NCI-H524 (cell line): ENCODE data around the gene ELANE.
"Not testable (repeated sequence)": the region's sequence is repeated elsewhere in the genome, so short reads cannot be mapped to it uniquely, and the experiment has no call there.

ENCODE experiments used
- DNase-seq, 2 experiments: peaks; one replicate each; lab custom pipeline; 2025; lab: John Stamatoyannopoulos, UW

Gene ELANE

DNA sequence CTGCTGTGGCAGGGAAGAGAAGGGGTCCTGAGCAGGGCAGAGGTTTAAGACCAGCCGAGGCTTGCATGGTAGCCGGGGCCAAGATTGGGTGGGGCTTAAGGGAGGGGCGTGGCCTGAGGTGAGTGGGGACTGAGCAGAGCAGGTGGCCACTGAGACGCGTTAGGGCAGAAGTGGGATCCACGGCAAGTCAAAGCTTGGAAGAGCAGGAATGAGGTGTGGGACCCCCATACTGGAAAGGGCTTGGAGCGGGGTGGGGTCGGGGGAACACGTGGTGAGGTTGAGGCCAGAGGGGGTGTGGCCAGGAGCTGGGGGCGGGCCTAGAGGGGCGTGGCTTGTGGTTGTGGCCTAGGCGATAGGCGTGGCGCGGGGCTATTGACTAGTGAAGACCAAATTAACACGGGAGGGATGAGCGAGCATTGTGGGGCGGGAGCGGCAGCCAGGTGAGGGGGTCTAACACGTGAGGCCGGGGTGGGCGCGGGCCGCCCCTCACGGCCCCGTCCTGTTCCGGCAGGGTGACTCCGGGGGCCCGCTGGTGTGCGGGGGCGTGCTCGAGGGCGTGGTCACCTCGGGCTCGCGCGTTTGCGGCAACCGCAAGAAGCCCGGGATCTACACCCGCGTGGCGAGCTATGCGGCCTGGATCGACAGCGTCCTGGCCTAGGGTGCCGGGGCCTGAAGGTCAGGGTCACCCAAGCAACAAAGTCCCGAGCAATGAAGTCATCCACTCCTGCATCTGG, 10.6 kb downstream of the ELANE start:
- DNase-seq = peak; percentile 37 to 73

DNA sequence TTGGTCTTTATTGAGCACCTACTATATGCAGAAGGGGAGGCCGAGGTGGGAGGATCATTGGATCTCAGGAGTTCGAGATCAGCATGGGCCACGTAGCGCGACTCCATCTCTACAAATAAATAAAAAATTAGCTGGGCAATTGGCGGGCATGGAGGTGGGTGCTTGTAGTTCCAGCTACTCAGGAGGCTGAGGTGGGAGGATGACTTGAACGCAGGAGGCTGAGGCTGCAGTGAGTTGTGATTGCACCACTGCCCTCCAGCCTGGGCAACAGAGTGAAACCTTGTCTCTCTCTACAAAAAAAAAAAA, 11.2 kb downstream of the ELANE start:
- DNase-seq = no peak

GRCh38 chr19:866769-867300, 14.7 kb downstream of the ELANE start:
- DNase-seq = no peak

- no peak for DNase-seq
Measured at GRCh38 chr19:867301-867793, 15.2 kb downstream of the ELANE start.

GRCh38 chr19:867855-868457, 15.9 kb downstream of the ELANE start:
- no peak for DNase-seq

GRCh38 chr19:868458-869244, 16.5 kb downstream of the ELANE start:
- no peak for DNase-seq

DNA sequence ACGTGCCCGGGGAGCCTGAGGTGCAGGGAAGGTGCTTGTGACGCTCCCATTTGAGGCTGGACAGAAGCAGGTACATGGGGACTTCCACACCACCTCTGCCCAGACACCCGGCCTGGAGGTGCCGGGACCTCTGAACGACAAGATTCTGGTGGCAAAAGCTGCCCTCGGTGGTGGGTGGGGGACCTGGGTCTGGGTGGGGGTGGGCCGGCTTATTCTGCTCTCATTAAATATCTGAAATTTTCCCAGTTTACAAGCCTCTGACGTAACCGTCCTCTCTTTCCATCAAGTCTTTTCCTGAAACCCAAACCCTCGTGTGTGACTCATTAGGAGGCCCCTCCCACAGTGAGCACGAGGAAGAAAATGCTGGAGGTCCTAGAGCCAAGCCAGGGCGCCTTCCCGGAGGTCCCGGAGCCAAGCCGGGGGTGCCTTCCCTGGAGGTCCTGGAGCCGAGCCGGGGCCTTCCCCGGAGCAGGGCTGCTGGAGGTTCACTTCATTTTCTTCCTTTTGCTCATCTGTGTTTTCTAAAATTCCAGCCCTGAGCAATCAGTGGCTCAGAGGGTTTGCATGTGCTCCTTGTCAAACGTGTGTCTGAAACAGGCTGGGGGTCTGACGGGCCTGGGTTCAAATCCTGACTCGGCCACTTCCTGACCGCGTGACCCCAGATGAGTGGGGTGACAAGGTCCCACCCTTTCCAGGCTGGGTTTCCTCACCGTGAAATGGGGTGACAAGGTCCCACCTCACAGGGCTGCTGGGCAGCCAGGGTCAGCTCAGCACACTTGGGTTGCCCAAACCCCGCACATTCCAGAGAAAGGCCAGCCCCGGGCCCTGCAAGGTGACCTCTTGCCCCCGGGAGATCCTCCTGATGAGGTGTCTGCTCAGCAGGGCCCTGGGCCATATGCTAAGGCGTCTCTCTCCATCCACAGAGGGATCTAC, 17.4 kb downstream of the ELANE start:
- DNase-seq = no peak

DNA sequence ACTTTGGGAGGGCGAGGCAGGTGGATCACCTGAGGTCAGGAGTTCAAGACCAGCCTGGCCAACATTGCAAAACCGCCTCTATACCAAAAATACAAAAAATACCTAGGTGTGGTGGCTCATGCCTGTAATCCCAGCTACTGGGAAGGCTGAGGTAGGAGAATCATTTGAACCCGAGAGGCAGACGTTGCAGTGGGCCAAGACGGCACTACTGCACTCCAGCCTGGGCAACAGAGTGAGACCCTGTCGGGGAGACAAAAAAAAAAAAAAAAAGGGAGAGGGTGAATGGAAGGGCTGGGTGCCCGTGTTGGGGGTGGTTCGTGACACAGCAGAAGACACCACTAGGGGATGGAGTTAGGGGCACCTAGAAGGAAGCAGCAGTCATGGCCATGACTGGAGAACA, 18.2 kb downstream of the ELANE start:
- no peak for DNase-seq

DNA sequence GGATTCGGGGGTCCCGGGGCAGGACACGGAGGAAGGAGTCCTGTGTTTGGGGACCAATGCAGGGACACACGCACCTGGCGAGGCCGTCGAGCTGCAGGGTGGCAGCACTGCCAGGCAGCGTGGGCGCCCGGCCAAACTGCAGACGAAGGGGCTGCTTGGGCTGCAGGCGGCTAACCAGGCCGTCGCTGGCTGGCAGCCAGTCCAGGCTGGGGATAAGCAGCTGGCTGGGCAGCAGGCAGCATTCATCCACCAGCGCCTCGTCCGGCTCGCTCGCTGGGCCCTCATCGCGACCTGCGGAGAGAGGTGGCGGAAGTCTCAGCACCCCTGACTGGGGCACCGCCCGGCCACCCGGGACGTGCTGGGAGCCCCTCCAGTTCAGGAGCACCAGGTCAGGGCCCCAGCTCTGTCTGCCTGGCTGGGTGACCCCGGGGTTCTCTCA, 18.9 kb downstream of the ELANE start:
- DNase-seq = no peak

DNA sequence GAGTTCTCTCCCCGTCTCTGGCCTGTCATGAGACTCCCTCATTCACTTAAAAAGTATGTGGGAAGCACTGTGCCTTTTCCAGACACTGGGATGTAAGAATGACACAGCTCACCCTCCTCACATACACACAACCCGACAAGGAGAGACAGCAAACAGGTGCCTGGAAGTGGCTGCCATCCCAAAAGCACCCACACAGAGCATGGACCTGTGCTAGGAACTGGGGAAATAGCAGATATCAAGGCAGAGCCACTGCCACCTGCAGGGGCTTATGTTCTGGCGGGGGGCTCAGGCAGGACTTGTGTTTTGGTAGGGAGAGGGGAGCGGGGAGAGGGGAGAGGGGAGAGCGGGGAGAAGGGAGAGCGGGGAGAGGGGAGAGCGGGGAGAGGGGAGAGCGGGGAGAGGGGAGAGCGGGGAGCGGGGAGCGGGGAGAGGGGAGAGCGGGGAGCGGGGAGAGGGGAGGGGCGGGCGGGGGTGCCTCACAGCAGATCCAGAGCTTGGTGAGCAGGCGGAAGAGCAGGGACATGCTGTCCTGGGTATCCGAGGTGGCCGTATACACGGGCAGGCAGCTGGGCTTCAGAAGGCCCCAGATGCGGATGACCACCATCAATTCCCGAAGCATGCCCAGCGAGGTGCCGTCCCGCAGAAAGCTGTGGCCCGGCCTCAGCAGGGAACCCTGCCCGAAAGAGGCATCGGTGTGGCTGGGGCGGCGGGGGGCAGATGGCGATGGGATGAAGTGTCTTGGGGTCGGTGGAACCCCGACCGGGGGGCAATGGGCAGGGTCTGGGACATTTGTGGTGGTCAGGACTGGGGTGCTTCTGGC, 19.6 kb downstream of the ELANE start:
- DNase-seq = no peak

DNA sequence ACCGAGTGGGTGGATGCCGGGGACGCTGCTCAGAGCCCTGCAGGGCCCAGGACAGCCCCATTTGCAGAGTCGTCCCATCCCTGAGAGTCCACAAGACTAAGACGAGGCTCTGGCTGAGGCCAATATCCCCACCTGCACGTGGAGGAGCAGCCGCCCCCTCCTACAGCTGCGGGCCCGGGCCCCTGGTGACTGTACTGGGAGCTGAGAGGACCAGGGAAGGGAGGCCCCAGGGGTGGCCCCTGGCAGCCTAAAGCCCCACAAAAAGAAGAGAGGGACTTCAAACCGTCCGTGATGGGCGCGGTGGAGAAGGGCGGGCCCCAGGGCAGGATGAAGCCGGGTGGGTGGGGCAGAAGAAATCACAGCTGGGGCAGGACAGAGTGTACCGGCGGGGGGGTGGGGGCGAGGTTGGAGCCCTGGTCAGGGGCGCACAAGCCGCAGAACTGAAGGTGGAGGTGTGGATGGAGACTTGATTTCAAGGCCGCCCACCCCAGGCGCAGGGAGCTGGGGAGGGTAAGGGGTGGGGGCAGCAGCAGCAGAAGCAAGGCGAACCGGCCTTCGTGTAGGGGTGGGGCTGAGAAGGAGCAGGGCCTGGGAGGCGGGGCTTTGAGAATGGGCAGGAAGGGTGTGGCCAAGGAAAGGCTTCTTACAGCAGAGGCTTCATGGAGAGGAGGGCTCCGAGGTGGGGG, 20.3 kb downstream of the ELANE start:
- DNase-seq = no peak

DNA sequence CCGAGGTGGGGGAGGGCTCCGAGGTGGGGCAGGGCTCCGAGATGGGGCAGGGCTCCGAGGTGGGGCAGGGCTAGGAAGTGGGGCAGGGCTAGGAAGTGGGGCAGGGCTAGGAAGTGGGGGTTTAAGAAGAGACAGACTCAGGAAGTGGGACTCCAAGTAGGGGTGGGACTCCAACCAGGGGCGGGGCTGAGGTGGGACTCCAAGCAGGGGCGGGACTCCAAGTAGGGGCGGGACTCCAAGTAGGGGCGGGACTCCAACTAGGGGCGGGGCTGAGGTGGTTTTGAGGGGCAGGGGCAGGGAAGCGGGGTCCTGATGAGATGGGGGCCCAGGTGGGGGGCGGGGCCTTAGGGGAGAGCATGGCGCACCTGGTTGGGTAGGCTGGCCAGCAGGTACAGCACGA, 21.0 kb downstream of the ELANE start:
- no peak for DNase-seq

DNA sequence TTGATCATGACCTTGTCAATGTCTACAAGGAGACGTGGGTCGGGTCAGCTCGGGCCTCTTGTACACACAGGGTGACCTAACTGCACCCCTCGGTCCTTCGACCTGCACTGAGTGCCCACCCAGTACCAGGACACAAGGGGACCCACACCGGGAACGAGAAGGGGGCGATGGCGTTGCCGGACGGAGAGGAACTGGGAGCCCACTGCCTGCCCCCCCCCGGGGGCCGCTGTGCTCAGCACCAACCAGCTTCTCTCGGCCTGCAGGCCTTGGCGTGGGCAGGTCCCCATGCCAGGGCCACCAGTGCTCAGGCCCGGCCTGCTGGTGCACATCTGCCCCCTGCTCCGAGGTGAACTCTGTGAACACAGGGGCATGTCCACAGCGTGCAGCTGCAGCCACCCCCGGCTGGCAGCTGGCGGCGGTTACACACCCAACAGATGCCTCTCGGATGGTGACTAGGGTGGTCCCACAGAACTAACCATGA, 21.5 kb downstream of the ELANE start:
- no peak for DNase-seq

DNA sequence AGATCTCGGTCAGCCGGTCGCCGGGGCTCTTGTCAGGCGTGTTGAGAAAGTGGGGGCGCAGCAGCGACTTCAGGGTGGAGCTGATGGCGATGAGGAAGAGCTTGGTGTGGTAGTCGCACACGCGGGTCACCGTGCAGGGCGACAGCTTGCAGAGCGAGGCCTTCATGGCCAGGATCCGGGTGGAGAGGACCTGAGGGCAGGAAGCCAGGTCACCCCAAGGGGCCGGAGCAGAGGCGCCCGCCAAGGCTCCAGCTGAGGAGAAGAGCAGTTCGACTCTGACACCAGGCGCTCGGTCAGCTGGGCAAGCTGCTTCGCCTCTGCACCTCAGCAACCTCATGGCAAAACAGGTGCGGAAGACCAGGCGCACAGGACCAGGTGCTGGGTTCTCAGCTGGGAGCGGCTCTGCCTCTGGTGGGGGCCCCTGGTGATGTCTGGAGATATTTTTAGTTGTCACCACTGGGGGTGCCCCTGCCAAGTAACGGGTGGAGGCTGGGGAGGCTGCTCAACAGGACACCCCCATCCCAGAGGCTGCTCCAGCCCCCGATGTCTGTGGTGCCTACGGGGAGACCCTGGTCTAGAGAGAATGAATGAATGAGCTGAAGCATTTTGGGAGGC, 23.3 kb downstream of the ELANE start:
- no peak for DNase-seq

DNA sequence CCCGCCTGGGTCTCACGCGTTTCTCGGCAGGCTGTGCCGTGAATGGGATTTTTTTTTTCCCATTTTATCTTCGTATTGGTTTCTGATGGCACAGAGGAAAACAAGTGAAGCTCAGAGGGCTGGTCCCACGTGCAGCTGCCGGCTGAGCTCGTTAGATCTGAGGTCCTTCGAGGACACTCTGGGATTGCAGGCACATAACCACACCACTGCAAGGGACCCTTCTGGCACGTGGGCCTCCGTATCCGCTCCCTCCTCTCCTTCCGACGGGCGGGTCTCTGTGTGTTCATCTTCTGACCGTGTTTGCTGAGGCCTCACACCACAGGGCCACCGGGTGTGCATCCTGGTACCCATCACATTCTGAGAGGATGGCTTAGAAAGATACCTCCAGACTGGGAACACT, 24.0 kb downstream of the ELANE start:
- no peak for DNase-seq

- DNase-seq = no peak
Measured at GRCh38 chr19:876780-877314, 24.7 kb downstream of the ELANE start.

GRCh38 chr19:877992-878660, 26.0 kb downstream of the ELANE start:
- not testable (repeated sequence) for DNase-seq

GRCh38 chr19:878751-879561, 26.9 kb downstream of the ELANE start:
- not testable (repeated sequence) for DNase-seq
